ENCODE results near the gene BEST1.

GRCh38 chr11:62001450-62002191, 51.5 kb downstream of the BEST1 start:
- TF ChIP-seq POLR2AphosphoS5 (IDR thresholded peaks at IDR 0.05; ENCODE audit: borderline replicate concordance, low read depth, low read length) (no peak), EZH2 (IDR thresholded peaks at IDR 0.05) (no peak), FOXP2 (optimal IDR thresholded peaks at IDR 0.05; ENCODE audit: control extremely low read depth, extremely low read length, insufficient read depth) (no peak)
